ENCODE data around the gene HP.

The HP gene

GRCh38 chr16:72109966-72110530 is 55.7 kb downstream of the HP start:
- DNase-seq: no peak
- no peaks in the 10 kb centered on the region for H3K9me3 ChIP-seq
- H3K4me3 ChIP-seq (ENCODE audit: low read depth, low read length): no peak overlapping the region
- TF ChIP-seq CTCF (IDR thresholded peaks at IDR 0.05; ENCODE audit: low read depth, low read length): no peak
- H3K36me3 ChIP-seq: peaks cover 80% of the 10 kb centered on the region
- no peaks in the 10 kb centered on the region for H3K27me3 ChIP-seq
- H3K4me1 ChIP-seq: no peaks in the 10 kb centered on the region
